IPS-NIHi7 (cell line): ENCODE data around the gene RNFT2.

Experiments
- DNase-seq: peaks from one replicate; pipeline ENCODE4 v3.0.0; 2012; ENCODE audit warnings: mixed read lengths; ENCODE audit errors: extremely low spot score

RNFT2 gene

DNA sequence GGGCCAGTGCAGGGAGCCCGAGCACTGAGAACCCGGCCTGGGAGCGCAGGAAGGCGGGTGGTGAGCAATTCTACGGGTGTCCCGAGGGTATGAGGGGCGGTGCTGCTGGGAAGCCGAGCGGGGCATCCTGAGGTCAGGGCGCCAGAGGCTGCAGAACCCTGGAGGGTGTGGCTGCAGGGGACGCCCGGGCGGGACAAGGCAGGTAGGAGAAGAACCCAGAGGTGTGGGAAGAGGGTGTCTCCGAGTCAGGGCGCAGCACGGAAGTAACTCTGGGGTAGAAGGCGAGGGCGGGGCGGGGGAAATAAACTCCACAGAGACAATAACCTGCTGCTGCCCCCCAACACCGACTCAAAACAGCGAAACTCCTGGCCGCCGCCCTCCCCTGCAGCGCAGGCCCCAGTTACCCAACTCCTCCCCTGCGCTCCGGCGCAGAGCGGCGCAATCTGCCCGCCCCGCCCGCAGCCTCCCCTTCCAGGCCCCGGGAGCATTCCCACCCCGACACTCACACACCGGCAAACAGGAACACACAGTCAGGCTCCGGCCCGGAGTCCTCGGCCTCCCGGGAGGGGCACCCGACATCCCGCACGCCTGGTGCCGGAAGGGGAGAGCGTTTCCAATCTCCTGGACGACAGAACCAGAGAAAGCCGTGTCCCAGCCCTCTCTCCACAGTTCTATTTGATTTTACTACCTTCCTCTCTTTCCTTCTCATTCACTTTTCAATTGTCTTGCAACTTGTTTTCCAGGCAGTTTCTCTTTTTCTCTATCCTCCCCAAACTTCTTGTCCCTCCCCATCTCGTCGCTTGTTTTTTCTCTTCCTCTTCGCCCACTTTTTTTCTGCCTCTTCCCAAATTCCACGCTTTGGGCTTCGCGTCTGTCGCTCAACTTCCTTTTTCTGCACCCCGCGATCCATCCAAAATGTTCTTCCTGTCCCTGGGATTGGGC lies 140.7 kb downstream of the RNFT2 start:
- peak; percentile 54 for DNase-seq

DNA sequence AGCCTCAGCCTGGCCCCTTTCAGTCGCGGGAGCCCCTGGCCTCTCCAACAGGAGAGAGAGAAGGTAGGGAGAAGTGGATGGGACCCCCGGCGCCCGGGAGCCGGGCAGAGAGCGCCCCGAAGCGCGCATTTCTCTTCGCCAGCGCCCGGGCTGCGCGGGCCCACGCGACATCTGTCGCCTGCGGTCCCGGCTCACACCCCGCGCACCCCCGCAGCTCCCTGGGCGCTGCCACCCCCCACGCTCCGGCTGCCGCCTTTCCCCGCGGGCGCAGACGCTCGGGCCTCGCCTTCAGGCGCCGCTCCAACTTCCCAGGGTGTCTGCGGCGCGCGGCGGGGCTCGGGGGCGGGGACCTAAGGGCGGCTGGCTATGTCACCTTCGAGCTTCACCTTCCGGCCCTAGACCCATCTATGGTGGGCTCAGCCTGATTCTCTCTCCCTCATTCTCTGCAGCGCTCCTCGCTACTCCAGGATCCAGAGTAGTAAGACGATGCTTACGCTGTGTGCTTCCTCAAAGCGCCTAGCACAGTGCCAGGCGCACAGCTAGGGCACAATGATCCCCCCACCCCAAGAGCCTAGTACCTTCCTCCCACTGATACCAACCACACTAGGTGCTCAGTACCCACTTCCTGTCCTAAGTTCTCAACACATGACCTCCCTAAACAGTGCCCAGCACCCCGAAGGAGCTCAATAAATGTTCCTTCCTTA lies 141.5 kb downstream of the RNFT2 start:
- DNase-seq = no peak

DNA sequence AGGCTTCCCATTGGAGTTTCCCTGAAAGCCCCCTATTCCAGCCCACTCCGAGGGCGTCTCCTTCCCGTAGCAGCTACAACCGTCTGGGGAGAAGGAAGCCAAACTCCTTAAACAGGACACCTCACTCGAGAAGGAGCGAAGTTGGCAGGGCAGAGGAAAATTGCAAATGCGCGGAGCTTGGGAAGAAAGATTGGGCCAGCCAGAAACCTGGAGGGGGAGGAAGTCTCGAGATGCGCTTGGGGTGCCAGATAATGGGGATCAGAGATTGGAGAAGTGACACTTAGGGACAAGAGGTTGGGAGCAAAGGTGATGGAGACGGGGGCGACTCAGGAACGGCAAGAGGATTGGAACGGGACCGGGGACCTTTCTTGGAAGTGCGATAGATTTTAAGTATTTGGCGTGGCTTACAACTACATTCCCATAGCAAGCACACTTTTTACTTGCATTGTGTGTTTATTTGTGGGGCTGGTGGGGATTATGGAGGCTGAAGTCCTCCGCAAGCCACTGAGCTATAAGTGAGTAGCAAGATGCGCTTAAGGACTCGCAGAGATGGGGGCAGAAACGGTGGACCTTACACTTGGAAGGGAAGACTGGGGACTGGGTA lies 142.2 kb downstream of the RNFT2 start:
- no peak for DNase-seq

DNA sequence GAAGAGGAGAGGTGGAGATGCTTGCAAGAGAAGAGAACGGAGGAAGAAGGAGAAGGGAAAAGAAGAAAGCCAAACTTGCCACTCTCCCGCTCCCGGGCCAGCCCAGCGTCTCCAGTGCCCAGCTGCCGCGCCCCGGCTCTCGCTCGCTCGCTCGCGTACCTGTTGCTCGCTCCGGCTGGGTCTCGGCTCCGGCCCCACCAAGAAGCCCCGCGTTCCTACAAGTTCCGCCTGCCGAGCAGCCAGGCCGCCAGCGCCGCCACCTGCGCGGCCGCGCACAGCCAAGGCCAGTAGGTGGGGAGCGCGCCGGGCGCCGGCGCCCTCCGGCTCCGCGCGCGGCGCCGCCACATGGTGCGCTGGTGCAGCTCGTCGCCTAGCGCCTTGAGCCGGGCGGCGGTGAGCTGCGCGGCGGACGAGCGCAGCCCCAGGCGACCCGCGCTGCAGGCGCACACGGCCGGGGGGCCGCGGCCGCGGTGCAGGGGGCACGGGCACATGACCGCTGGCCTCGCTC lies 142.8 kb downstream of the RNFT2 start:
- DNase-seq = peak; percentile 72

DNA sequence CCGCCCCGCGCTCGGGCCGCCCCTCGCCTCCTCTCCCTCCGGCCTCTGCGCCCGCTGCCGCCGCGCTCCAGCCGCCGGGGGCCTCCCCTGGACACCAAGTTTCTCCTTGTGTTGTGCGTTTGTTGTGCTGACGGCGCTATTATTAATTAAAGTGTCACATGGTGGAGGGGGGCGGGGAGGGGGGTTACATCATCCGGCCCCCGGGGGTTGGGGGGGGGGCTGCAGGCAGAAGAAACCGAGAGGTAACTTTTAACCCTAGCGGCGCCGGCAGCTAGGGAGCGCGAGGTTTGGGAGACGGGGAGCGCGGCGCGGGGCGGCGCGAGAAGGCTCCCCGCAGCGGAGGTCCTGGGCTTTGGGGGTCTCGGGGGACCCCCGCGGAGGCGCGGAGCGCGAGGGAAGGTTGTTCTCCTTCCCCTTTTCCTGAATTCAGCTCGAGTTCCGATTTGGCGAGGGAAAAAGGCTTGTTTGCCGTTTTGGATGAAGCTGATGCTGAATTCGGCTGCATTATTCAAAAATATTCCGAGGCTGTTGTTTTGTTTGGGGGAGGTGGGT lies 143.3 kb downstream of the RNFT2 start, which contains the start of gene HRK:
Gene HRK, minus strand, starts transcription at position 117 of the 552 bp plus-strand sequence. CDS start 134 bp downstream, outside the sequence.
- no peak for DNase-seq

DNA sequence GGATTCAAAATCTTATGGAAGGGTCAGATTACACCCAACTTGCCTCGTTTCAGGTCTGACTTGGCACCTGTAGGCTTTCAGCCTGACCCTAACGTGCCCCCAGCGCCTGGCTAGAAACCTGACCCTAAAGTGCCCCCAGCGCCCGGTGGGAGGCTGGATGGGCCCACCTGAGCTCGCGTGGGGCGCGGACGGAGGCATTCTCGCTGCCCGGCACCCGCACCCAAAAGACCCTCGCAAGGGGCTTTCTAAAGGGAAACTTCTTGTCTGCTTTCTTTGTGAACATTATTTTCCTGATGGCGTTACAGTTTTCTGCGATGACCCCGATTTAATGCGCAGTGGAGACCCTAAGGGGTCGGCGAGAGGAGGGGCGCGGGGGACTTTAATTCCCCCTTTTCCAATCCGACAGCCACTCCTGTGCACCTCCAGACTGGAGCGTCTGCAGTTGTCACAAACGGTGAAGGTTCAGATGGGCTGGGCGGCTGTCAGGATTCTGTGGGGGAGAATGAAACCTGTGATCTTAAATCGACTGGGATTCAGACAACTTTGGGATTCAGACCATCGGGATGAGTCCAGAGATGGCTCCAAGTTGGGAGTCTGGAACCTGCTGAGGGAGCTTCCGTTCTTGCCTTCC lies 143.9 kb downstream of the RNFT2 start:
- DNase-seq = no peak

DNA sequence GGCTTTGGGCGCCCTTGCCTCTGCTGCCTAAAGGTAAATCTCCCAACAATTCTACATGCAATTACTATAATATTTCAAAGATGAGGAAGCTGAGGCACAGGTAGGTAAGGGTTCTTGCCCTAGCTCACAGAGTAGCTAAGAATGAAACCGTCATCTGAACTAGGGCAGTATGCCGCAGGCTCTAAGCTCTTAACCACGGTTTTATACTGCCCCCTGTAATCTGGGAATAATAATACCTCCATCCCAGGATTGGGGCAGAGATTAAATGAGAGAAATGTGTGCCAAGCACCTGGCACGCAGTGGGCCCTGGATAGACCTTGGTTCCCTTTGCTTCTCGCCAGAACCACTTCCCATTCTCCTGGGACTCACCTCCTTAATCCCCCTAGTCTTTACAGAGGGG lies 144.6 kb downstream of the RNFT2 start:
- DNase-seq = peak; percentile 49

DNA sequence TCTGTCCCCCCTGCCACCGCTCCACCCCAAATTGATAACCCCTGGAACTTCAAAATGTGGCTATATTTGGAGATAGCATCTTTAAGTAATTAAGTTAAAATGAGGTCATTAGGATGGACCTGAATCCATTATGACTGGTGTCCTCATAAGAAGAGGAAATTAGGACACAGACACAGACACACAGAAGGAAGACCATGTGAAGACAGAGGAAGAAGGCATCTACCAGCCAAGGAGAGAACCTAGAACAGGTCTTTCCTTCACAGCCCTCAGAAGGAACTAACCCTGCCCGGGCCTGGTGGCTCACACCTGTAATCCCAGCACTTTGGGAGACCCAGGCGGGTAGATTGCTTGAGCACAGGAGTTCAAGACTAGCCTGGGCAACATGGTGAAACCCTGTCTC lies 146.8 kb downstream of the RNFT2 start:
- DNase-seq = no peak

DNA sequence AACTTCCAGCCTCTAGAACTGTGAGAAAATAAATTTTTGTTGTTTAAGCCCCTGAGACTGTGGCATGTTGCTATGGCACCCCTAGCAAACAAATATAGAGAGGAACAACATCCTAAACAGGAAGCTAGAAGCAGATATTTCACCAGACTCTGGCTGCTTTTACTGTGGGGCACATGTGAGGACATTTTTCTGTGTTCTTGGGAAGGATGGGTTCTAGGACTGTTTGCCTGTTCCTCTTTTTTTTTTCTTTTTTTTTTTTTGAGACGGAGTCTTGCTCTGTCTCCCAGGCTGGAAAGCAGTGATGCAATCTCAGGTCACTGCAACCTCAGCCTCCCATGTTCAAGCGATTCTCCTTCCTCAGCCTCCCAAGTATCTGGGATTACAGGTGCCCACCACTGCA lies 147.4 kb downstream of the RNFT2 start:
- no peak for DNase-seq

DNA sequence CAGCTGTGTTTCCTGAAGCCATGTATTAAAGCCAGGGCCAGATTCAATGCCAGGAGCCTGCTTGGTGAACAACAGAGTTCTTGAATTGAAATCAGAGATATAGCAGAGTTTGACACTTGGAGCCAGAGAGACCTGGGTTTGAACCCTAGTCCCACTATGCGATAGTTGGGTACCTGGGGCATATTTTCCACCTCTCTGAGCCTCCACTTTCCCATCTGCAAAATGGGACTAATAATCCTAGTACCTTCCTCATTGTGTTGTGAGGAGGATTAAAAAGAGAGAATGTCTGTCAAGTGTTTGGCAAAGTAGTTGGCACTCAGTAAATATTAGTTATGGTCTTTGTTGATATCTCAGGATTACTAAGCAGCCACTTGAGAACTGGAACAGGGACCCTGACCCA lies 149.1 kb downstream of the RNFT2 start:
- DNase-seq = no peak

DNA sequence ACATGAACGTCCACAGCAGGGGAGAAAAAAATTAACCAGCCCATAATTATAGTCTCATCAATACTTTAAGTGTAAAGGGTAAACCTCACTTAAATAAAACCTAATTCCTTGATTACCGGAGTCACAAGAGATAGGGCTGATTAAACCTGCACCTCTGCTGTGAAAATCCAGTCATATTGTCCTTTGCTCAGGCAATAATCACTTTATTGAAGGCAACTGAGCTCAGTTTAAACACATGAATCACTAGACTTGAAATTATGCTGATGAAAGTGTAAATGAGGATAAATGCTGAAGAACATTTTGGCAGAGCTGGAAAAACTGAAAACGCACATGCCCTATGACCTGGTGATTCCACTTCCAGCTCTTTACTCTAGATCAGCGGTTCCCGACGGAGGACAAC lies 149.8 kb downstream of the RNFT2 start:
- no peak for DNase-seq

DNA sequence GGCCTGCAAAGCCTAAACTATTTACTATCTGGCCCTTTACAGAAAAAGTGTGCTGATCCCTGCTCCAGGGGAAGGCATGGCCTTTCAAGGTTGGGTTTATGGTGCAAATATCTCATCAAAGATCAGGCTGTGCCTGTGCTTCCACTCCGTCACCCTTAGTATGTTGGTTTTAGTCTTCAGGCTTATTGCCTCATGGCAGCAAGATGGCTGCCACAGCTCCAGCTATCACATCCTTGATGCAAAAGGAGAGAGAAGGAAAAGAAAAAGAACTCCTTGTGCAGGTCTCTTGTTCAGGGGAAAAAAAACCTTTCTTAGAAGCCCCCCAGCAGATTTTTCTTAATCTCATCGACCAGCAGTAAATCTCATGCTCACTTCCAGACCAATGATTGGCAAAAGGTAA lies 152.2 kb downstream of the RNFT2 start:
- DNase-seq = no peak

DNA sequence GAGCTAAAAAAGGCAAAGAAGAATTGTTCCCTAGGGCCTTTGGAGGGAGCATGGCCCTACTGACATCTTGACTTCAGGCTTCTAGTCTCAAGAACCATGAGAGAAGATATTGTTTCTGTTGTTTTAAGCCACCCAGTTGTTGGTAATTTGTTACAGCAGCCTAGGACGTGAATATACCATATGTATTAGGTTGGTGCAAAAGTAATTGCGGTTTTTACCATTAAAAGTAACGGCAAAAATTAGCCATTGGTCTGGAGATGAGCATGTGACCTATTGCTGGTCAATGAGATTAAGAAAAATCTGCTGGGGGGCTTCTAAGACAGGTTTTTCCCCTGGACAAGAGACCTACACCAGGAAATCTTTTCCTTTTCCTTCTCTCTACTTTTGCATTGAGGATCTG lies 152.9 kb downstream of the RNFT2 start:
- no peak for DNase-seq

DNA sequence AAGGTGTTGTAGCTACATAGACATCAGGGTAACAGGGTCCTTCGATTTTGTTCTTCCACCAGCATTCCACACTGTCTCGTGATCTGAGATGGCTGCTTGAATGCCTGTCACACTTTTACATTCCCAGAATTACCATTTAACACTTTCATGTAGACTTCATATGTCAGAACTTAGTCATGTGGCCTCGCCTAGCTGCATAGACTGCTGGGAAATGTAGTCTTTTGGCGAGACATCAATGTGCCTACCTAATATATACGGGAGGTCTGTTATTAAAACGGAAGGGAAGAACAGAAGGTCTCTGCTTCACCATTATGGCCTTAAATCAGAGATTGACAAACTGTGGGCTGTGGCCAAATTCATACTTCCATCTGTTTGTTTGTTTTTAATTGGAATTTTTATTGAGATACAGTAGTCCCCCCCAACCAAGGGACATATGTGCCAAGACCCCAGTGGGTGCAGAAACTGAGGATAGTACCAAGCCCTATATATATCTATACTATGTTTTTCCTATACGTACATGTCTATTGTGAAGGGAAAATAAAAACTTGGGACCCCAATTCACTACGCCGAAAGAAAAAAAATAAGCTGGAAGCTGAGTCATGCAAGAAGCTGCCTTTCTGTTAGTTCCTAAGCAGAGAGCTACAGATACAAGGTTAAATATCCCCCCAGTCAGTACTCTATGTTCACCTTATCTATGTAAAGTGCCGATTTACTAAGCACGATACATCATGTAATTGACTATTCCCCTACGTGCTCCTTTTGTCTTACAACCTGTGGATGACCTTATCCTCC lies 154.4 kb downstream of the RNFT2 start:
- no peak for DNase-seq

DNA sequence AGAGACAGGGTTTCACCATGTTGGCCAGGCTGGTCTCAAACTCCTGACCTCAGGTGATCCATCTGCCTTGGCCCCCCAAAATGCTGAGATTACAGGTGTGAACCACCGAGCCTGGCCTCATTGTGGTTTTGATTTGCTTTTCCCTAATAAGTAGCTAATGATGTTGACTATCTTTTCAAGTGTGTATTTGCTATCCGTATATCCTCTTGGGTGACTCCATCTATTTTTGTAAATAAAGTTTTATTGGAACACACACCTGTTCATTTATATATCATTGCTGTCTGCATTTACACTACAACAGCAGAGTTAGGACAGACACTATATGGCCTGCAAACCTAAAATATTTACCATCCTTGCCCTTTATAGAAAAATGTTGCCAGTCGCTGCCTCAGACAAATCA lies 156.8 kb downstream of the RNFT2 start:
- no peak for DNase-seq

DNA sequence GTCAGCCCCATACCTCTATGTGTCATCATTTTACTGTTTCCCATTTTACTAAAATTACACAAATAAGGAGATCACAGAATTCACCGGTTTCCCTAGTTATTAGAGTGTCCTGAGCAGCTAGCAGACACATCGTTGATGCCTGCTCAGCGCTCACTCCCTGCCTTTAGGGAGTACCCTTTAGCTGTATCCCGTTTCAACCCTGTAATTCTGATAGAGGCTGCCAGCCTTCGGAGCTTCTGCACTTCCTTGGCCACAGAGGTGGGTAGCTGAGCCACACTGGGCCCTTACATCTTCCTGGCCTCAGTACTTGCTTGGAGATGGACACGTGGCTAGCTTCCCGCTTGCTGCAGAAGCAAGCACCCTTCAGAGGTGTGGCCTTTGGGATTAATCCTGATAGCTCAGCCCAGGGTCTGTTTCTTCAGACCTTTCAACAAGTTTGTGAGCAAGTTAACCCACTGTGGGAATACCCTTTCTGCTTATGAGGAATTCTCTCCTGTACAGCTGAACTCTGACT lies 158.4 kb downstream of the RNFT2 start:
- DNase-seq = no peak

DNA sequence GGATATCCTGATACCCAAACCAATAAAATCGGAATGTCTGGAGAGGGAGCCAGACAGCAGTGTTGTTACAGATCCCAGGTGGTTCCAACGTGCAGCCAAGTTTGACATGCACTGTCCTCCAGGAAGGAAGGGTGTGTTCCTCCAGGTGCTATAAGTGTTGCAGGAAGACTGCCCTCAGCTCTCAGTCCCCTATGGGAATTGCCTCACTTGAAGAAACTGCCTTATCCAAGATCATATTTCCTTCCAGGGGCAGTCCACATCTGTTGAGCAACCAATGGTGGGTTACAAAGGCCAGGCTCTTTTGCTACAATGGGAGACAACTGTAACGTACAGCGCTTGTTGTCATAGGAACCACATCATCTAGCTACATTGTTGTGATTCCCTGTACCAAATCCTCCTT lies 159.4 kb downstream of the RNFT2 start:
- no peak for DNase-seq

DNA sequence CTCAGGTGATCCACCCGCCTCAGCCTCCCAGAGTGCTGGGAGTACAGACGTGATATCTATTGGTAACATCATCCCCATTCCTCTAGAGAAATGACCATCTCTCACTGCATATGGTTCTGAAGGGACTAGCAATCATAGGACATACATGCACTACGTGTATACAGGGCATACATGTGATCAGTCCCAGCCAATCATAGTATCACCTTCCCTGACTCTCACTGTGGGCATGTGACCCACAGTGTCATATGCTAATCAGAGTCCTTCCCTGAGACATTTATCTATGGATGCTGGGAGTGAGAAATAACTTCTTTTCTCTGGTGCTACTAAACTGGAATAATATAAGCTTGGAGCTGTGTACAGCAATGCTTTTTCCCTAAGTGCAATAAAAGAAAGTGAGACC lies 160.6 kb downstream of the RNFT2 start:
- DNase-seq = no peak

DNA sequence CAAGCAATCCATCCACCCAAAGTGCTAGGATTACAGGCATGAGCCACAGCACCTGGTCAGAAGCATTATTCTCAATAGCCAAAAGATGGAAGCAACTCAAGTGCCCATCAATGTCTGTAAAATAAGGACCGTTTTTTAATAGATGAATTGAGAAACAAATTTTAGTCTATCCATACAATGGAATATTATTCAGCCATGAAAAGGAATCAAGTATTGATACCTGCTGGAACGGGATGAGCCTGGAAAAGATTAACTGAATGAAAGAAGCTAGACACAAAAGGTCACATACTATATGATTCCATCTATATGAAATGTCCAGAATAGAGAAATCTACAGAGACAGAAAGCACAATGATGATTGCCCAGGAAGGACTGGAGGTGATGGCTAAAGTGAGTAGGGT lies 163.5 kb downstream of the RNFT2 start:
- DNase-seq = no peak
